ENCODE data around the gene SET.

Gene SET

GRCh38 chr9:128713941-128714573, 25.0 kb downstream of the SET start:
- no peak for DNase-seq

GRCh38 chr9:128714586-128715435, 25.8 kb downstream of the SET start:
- DNase-seq = no peak

DNA sequence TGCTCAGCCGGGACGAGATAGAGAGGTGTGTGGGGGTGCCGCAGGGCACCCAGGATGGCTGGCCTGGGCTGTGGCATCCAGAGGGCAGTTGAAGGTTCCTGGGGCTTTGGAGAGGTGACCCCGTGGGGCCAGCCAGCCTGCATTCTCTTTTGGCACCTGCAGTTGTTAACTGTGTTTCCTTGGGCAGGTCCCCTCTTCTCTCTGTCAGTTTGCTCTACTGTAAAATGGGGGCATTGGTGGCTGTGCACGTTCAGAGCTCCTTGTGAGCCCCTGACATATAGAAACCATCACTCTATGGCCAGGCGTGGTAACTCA, 26.4 kb downstream of the SET start:
- no peak for DNase-seq

DNA sequence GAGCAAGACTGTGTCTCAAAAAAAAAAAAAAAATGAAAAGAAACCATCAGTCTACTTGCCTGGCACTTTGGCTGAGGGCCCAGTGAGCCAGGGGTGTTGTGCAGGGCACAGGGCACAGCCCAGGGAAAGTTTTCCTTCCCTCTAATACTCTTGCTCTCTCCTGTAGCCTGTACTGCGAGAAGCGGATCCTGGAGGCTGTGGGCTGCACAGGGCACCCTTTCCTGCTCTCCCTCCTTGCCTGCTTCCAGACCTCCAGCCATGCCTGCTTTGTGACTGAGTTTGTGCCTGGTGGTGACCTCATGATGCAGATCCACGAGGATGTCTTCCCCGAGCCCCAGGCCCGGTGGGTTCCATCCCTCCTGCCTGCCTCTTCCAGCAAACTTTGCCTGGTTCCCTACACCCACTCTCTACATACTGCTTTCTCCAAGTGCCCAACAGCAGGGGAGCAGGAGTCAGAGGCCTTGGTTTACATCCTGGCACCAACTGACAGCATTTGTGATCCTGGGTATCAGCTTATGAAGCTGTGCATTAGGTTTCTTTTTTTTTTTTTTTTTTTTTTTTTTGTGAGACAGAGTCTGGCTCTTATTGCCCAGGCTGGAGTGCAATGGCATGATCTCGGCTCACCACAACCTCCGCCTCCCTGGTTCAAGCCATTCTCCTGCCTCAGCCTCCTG, 27.7 kb downstream of the SET start:
- DNase-seq = no peak

- no peak for DNase-seq
Measured at GRCh38 chr9:128718047-128718446, 29.0 kb downstream of the SET start.

- no peak for DNase-seq
Measured at GRCh38 chr9:128718475-128718874, 29.5 kb downstream of the SET start.

GRCh38 chr9:128719919-128720605, 31.0 kb downstream of the SET start:
- no peak for DNase-seq

GRCh38 chr9:128720841-128721486, 31.9 kb downstream of the SET start:
- no peak for DNase-seq

- no peak for DNase-seq
Measured at GRCh38 chr9:128721487-128722010, 32.5 kb downstream of the SET start.

DNA sequence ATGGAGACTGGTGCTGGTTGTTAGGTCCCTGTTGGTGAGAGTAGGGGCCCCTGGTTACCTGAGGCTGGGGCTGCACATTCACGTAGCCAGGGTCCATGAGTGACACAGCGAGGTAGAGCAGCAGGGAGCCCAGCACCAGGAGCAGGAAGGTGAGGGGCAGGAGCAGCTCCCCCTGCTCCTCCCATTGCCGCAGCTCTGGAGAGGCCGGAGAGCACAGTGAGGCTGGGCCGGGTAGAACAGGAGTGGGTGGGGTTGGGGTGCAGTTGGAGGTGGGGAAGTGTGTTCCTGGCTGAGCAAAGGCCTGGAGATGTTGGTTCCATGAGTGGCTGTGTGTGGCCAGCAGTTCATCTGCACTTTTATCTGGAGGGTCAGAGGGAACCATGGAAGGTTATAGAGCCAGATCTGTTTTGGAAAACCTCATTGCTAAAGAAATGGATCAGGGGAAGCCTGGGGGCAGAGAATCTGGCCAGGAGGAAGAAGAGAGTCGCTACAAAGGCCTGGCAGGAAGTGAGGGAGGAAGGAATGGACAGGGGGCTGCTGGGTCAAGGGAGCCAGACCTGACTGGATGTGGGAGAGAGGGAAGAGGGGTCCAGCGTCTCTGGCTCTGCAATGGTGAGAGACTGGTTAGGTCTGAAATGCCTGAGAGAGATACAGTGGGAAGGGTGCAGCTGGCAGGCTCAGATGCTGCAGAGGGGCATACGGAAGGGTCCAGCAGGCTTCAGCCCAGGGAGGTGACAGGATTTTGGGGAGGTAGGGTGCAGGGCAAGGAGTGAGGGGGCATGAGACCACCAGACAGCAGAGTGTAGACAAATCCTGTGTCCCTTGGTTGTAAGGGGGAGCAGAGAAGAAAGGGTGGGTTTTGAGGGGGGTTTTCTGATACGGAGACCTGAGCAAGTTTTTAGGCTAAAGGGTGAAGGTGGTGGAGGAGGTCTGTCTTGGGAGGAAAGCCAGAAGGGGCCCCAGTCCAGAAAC, 33.6 kb downstream of the SET start:
- no peak for DNase-seq

- DNase-seq = no peak
Measured at GRCh38 chr9:128723352-128723865, 34.4 kb downstream of the SET start.

GRCh38 chr9:128723866-128724743, 35.1 kb downstream of the SET start, which contains the start of gene ZDHHC12:
Gene ZDHHC12, minus strand, starts transcription at chr9:128724127. Its CDS starts 34 bp downstream, at chr9:128724093.
- peak; percentile 80 to 98 for DNase-seq

DNA sequence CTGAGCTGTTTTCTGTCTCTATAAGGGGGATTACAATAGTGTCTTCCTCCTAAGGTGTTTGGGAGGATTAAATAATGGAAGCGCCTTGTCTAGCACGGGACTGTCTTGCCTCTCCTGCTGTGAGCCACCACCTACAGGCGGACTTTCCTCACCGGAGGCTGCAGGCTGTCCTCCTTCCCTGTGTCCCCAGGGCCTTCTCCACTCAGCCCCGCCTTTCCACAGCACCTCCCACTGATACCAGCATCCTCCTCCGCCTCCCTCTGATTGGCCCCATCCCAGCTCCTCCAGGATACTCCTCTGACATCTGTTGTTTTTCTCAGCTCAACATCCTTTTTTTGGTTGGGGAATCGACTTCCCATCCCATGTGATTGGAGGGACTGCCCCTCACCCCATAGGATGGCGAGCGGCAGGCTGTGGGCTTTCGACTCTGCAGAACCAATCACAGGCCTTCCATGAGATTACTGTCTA, 35.8 kb downstream of the SET start:
- peak in 1 of 2 donors; percentile 18 for DNase-seq

DNA sequence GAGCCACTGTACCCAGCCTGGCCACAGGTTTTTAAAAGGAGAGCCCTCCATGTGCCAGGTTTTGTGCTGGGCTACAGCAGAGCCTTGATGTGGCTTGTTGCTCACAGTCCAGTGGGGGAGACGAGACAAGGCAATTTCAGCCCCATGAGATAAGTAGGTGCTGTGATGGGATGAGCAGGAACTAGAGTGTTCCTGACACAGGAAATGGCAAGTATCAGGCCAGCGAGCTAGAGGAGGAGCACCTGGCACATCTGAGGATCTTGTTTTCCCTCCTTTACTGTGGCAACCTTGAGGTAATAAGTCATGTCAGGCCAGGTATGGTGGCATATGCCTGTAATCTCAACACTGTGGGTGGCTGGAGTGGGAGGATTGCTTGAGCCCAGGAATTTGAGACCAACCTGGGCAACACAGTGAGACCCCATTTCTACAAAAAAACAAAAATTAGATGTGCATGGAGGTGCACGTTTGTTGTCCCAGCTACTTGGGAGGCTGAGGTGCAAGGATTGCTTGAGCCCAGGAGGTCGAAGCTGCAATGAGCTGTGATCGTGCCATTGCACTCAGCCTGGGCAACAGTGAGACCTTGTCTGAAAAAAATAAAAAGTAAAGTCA, 38.7 kb downstream of the SET start:
- no peak for DNase-seq

DNA sequence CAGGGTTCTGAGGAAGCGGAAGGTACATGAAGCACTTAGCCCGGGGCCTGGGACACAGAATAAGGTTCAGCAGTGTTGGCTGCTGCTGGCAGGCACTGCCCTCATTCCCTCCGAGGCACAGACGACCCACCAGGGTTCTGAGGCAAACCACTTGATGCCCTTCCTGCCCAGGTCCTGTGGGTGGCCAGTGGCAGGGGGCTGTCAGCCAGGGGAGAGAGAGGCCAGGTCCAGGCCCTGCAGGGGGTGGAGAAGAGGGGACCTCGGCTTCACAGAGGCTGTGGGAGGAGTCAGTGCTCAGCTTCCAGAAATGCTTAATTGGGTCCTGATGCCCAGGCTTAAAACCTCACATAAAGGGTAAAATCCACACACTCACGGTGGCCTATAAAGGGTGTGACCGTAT, 39.3 kb downstream of the SET start:
- no peak for DNase-seq

DNA sequence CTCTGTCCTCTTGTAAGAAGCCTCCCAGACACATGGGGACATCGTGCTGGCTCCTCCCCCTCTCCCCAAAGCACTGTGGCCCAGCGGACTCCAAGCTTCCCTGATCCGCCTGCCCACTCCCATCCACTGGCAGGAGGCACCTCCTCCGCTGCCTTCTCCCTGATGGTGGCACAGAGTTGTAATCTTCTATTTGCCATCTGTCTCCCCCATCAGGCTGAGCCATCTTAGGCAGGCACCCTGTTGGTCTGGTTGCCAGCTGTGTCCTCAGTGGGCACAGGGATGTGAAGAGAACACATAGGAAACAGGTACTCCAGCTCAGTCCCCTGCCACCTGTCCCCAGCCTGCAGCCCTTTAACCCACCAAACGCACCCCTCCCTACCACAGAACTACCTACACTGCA, 40.3 kb downstream of the SET start:
- DNase-seq = no peak

DNA sequence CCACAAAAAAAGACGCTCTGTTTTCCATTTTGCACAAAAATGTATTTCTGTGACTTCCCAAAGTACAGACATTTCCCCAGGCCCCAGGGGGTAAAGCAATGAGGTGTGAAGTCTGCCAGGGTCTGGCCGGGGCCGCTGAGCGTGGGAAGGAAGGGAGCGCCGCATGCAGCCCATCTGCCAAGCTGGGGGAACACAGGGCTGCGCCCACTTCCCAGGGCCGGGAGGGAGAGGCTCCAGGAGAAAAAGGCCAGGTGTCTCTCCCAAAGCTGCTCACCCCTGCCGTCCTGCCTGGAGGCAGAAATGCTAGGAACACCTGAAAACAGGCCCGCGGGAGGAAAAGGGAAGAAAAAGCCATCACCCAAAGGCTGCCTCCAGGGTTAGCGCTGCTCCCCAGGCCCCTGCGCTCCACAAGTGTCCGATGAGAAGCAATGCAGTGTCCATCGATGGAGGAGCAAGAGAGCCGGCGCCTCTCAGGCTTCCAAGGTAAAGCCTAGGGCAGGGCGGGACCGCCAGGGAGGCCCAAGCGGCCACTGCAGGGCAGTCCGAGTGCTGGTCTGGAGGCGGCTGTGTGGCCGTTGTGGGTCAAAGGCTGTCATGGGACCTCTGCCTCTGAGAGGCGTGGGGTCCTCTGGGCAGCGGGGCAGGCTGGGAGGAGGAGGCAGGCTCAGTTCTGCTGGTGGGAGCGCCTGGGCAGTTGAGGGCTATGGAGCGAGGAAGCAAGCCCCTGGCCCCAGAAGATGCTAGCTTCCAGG, 40.9 kb downstream of the SET start:
- DNase-seq = no peak

GRCh38 chr9:128731093-128731492, 42.1 kb downstream of the SET start:
- no peak for DNase-seq

- DNase-seq = no peak
Measured at GRCh38 chr9:128731691-128732090, 42.7 kb downstream of the SET start.
